ENCODE data around the gene CYP3A7.
A peak's percentile ranks its signal among the peaks of the same experiment; 100 is the strongest.

The CYP3A7 gene

GRCh38 chr7:99733448-99733847, 1.5 kb downstream of the CYP3A7 start:
- no peaks in the 10 kb centered on the region for H3K27me3 ChIP-seq (ENCODE audit: low read depth, low read length)

GRCh38 chr7:99733003-99733402, 2.0 kb downstream of the CYP3A7 start:
- H2AFZ ChIP-seq (ENCODE audit: low read depth, low read length): no peak overlapping the region

More at GRCh38 chr7:99733448-99733847, 1.5 kb downstream of the CYP3A7 start:
- Histone ChIP-seq H3K9me3 (ENCODE audit: insufficient read depth, low read length) (no peaks in the 10 kb centered on the region), H3K4me1 (ENCODE audit: low read length) (no peaks in the 10 kb centered on the region), H3K4me2 (ENCODE audit: low read length) (no peak overlapping the region), H2AFZ (ENCODE audit: low read depth, low read length) (no peak overlapping the region), H3K9ac (ENCODE audit: low read length) (no peak overlapping the region), H3K79me2 (ENCODE audit: low read length) (no peaks in the 10 kb centered on the region), H3K36me3 (replicated peaks; ENCODE audit: low read depth, low read length) (no peaks in the 10 kb centered on the region), H3K4me3 (ENCODE audit: low read length) (no peak overlapping the region), H4K20me1 (ENCODE audit: insufficient read depth, low read length) (no peaks in the 10 kb centered on the region), H3K27ac (ENCODE audit: low read length) (no peak overlapping the region)
- TF ChIP-seq EZH2phosphoT487 (IDR thresholded peaks at IDR 0.05; ENCODE audit: low read depth): no peak
- TF ChIP-seq, protein P1, sequence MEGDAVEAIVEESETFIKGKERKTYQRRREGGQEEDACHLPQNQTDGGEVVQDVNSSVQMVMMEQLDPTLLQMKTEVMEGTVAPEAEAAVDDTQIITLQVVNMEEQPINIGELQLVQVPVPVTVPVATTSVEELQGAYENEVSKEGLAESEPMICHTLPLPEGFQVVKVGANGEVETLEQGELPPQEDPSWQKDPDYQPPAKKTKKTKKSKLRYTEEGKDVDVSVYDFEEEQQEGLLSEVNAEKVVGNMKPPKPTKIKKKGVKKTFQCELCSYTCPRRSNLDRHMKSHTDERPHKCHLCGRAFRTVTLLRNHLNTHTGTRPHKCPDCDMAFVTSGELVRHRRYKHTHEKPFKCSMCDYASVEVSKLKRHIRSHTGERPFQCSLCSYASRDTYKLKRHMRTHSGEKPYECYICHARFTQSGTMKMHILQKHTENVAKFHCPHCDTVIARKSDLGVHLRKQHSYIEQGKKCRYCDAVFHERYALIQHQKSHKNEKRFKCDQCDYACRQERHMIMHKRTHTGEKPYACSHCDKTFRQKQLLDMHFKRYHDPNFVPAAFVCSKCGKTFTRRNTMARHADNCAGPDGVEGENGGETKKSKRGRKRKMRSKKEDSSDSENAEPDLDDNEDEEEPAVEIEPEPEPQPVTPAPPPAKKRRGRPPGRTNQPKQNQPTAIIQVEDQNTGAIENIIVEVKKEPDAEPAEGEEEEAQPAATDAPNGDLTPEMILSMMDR (IDR thresholded peaks at IDR 0.05; ENCODE audit: low read depth, low read length): peak; percentile 41

DNA sequence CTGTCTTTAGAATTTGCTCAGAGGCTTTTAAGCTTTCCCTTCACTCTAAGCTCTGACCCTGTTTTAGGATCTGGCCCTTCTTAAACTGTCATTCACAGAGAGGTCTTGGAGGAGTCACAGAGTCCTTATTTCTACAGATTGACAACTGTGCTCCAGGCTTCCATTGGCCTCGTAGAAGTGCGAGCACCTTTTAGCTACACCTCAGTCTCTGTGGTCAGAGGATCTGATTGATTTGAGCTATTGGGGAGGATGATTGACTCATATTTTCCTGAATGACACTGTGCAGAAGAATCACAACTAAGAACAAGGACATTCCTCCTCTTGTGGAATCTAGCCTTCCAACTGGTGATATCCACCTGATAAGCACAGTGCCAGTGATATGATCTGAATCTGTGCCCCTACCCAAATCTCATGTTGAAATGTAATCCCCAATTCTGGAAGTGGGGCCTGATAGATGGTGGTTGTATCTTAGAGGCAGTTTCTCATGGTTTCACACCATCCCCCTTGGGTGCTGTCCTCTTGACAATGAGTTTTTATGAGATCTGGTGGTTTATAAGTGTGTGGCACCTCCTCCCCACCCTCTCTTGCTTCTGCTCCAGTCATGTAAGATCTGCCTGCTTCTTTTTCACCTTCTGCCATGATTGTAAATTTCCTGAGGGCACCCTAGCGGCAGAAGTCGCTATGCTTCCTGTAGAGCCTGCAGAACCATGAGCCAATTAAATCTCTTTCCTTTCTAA, 3.2 kb downstream of the CYP3A7 start:
- H3K9ac ChIP-seq (ENCODE audit: low read length): no peak overlapping the region
- no peak overlapping the region for H3K27ac ChIP-seq (ENCODE audit: low read length)
- no peaks in the 10 kb centered on the region for H3K79me2 ChIP-seq (ENCODE audit: low read length)
- H2AFZ ChIP-seq (ENCODE audit: low read depth, low read length): no peak overlapping the region
- H3K27me3 ChIP-seq (ENCODE audit: low read depth, low read length): no peaks in the 10 kb centered on the region
- no peak overlapping the region for H3K4me3 ChIP-seq (ENCODE audit: low read length)
- H4K20me1 ChIP-seq (ENCODE audit: insufficient read depth, low read length): no peaks in the 10 kb centered on the region
- no peak overlapping the region for H3K4me2 ChIP-seq (ENCODE audit: low read length)
- H3K9me3 ChIP-seq (ENCODE audit: insufficient read depth, low read length): no peaks in the 10 kb centered on the region
- no peaks in the 10 kb centered on the region for H3K4me1 ChIP-seq (ENCODE audit: low read length)
- no peaks in the 10 kb centered on the region for H3K36me3 ChIP-seq (replicated peaks; ENCODE audit: low read depth, low read length)
- TF ChIP-seq, protein P1 (IDR thresholded peaks at IDR 0.05; ENCODE audit: low read depth, low read length): no peak
- TF ChIP-seq EZH2phosphoT487 (IDR thresholded peaks at IDR 0.05; ENCODE audit: low read depth): no peak

More at GRCh38 chr7:99733003-99733402, 2.0 kb downstream of the CYP3A7 start:
- Histone ChIP-seq H3K9me3 (ENCODE audit: insufficient read depth, low read length) (no peaks in the 10 kb centered on the region), H3K9ac (ENCODE audit: low read length) (no peak overlapping the region), H3K4me2 (ENCODE audit: low read length) (no peak overlapping the region), H3K4me1 (ENCODE audit: low read length) (no peaks in the 10 kb centered on the region), H3K27me3 (ENCODE audit: low read depth, low read length) (no peaks in the 10 kb centered on the region), H3K27ac (ENCODE audit: low read length) (no peak overlapping the region), H3K4me3 (ENCODE audit: low read length) (no peak overlapping the region), H3K36me3 (replicated peaks; ENCODE audit: low read depth, low read length) (no peaks in the 10 kb centered on the region), H4K20me1 (ENCODE audit: insufficient read depth, low read length) (no peaks in the 10 kb centered on the region), H3K79me2 (ENCODE audit: low read length) (no peaks in the 10 kb centered on the region)
- no peak for TF ChIP-seq EZH2phosphoT487 (IDR thresholded peaks at IDR 0.05; ENCODE audit: low read depth)
- TF ChIP-seq, protein P1 (IDR thresholded peaks at IDR 0.05; ENCODE audit: low read depth, low read length): no peak

- H3K79me2 ChIP-seq (ENCODE audit: low read length): no peaks in the 10 kb centered on the region
- H3K36me3 ChIP-seq (replicated peaks; ENCODE audit: low read depth, low read length): no peaks in the 10 kb centered on the region
- no peak overlapping the region for H3K27ac ChIP-seq (ENCODE audit: low read length)
- H3K4me1 ChIP-seq (ENCODE audit: low read length): no peaks in the 10 kb centered on the region
- H3K4me3 ChIP-seq (ENCODE audit: low read length): no peak overlapping the region
- H2AFZ ChIP-seq (ENCODE audit: low read depth, low read length): no peak overlapping the region
- no peaks in the 10 kb centered on the region for H3K27me3 ChIP-seq (ENCODE audit: low read depth, low read length)
- no peaks in the 10 kb centered on the region for H3K9me3 ChIP-seq (ENCODE audit: insufficient read depth, low read length)
- no peaks in the 10 kb centered on the region for H4K20me1 ChIP-seq (ENCODE audit: insufficient read depth, low read length)
- H3K4me2 ChIP-seq (ENCODE audit: low read length): no peak overlapping the region
- H3K9ac ChIP-seq (ENCODE audit: low read length): no peak overlapping the region
- TF ChIP-seq, protein P1 (IDR thresholded peaks at IDR 0.05; ENCODE audit: low read depth, low read length): no peak
- no peak for TF ChIP-seq EZH2phosphoT487 (IDR thresholded peaks at IDR 0.05; ENCODE audit: low read depth)
Observed at GRCh38 chr7:99730992-99731391, 4.0 kb downstream of the CYP3A7 start.

Measured in OCI-LY3 (cell line).